ENCODE results near the gene MYO5B. TPM values are rescaled to one million over a fixed set of nuclear protein-coding genes. Genes with fewer than 3 reads are reported as not detected.

The MYO5B gene
- total RNA-seq, 4 donors from 2014 or later = 0.05 to 0.60 (median 0.35) TPM

DNA sequence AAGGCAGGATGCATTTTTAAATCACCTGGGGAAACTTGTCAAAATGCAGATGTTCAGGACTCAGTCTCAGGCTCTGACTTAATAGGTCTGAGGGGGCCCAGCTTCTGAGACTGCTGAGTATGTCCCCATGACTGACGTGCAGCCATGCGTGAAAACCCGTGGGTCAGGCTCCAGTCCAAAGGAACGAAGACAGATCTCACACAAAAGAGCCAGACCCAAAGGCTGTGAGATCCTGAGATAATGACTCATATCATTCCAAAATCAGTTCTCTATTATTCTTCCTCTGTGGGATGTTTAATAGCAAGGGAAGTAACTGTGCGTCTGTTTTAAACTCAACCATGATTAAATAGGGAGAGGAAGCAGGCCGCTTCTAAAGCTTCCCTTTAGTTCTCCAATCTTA, 274.2 kb downstream of the MYO5B start:
- intact Hi-C loops (cut with DNase I; ENCODE audit: low total_unique reads) = no loop called here
- no peak for ATAC-seq
- H3K4me1 ChIP-seq = no peaks in the 10 kb centered on the region
- no peaks in the 10 kb centered on the region for H3K9me3 ChIP-seq
- no peaks in the 10 kb centered on the region for H3K36me3 ChIP-seq
- TF ChIP-seq, protein P1, sequence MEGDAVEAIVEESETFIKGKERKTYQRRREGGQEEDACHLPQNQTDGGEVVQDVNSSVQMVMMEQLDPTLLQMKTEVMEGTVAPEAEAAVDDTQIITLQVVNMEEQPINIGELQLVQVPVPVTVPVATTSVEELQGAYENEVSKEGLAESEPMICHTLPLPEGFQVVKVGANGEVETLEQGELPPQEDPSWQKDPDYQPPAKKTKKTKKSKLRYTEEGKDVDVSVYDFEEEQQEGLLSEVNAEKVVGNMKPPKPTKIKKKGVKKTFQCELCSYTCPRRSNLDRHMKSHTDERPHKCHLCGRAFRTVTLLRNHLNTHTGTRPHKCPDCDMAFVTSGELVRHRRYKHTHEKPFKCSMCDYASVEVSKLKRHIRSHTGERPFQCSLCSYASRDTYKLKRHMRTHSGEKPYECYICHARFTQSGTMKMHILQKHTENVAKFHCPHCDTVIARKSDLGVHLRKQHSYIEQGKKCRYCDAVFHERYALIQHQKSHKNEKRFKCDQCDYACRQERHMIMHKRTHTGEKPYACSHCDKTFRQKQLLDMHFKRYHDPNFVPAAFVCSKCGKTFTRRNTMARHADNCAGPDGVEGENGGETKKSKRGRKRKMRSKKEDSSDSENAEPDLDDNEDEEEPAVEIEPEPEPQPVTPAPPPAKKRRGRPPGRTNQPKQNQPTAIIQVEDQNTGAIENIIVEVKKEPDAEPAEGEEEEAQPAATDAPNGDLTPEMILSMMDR (IDR thresholded peaks at IDR 0.05 in 4 of 5, conservative IDR thresholded peaks at IDR 0.05 in 1 of 5) = no peak
- TF ChIP-seq POLR2A (IDR thresholded peaks at IDR 0.05) = no peak
- H3K27ac ChIP-seq = no peak overlapping the region
- H3K4me3 ChIP-seq = no peak overlapping the region
- peaks cover 0 to 16% (median 4%) of the 10 kb centered on the region in 3 donors for H3K27me3 ChIP-seq
- in situ Hi-C loops (cut with MboI; ENCODE audit: low sequenced_read_pairs in 4 of 4) = no loop called here
- no peak for DNase-seq

GRCh38 chr18:49917742-49918141, 277.2 kb downstream of the MYO5B start:
- no peaks in the 10 kb centered on the region for H3K36me3 ChIP-seq
- in situ Hi-C loops (cut with MboI; ENCODE audit: low sequenced_read_pairs in 4 of 4) (no loop called here), intact Hi-C loops (cut with DNase I; ENCODE audit: low total_unique reads) (no loop called here)
- TF ChIP-seq POLR2A (IDR thresholded peaks at IDR 0.05) = no peak
- TF ChIP-seq, protein P1 (IDR thresholded peaks at IDR 0.05 in 4 of 5, conservative IDR thresholded peaks at IDR 0.05 in 1 of 5) = no peak
- DNase-seq (no peak), ATAC-seq (no peak)
- H3K4me3 ChIP-seq = no peak overlapping the region
- no peak overlapping the region for H3K27ac ChIP-seq
- H3K27me3 ChIP-seq = peaks cover 0 to 16% (median 4%) of the 10 kb centered on the region in 3 donors
- H3K4me1 ChIP-seq = no peaks in the 10 kb centered on the region
- no peaks in the 10 kb centered on the region for H3K9me3 ChIP-seq

GRCh38 chr18:49915352-49915751, 279.6 kb downstream of the MYO5B start:
- intact Hi-C loops (cut with DNase I; ENCODE audit: low total_unique reads) = no loop called here
- in situ Hi-C loops (cut with MboI; ENCODE audit: low sequenced_read_pairs in 4 of 4) = no loop called here

GRCh38 chr18:49913221-49913620, 281.7 kb downstream of the MYO5B start:
- Histone ChIP-seq H3K4me1 (no peaks in the 10 kb centered on the region), H3K36me3 (no peaks in the 10 kb centered on the region), H3K27me3 (peaks cover 0 to 5% (median 0%) of the 10 kb centered on the region in 3 donors), H3K4me3 (no peak overlapping the region), H3K9me3 (no peaks in the 10 kb centered on the region), H3K27ac (no peak overlapping the region)
- in situ Hi-C loops (cut with MboI; ENCODE audit: low sequenced_read_pairs in 4 of 4) (no loop called here), intact Hi-C loops (cut with DNase I; ENCODE audit: low total_unique reads) (no loop called here)
- no peak for ATAC-seq
- DNase-seq = no peak
- TF ChIP-seq, protein P1 (IDR thresholded peaks at IDR 0.05 in 4 of 5, conservative IDR thresholded peaks at IDR 0.05 in 1 of 5) = no peak
- TF ChIP-seq POLR2A (IDR thresholded peaks at IDR 0.05) = no peak

More at GRCh38 chr18:49915352-49915751, 279.6 kb downstream of the MYO5B start:
- DNase-seq (no peak), ATAC-seq (no peak)
- H3K36me3 ChIP-seq = no peaks in the 10 kb centered on the region
- no peaks in the 10 kb centered on the region for H3K9me3 ChIP-seq
- no peaks in the 10 kb centered on the region for H3K4me1 ChIP-seq
- H3K4me3 ChIP-seq = no peak overlapping the region
- peaks cover 0 to 7% (median 4%) of the 10 kb centered on the region in 3 donors for H3K27me3 ChIP-seq
- H3K27ac ChIP-seq = no peak overlapping the region
- no peak for TF ChIP-seq POLR2A (IDR thresholded peaks at IDR 0.05)
- TF ChIP-seq, protein P1 (IDR thresholded peaks at IDR 0.05 in 4 of 5, conservative IDR thresholded peaks at IDR 0.05 in 1 of 5) = no peak

DNA sequence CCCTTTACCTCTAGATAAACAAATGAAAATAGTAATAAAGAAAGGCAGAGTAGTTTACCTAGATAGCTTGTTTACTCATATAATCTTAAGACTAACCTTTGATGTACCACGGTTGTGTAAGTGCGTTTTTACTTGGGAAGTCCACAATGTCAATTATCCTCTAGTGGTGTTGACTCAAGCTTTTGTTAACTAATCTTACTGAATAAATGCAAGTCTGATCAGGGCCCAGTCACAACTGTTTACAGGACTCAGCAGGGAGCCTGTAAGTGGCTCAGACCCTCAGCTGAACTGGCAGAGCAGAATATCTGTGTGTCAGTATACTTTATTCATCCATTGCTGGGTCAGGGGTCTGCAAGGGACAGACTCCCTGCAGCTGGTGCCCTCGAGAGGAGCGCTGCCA, 283.5 kb downstream of the MYO5B start:
- Histone ChIP-seq H3K36me3 (no peaks in the 10 kb centered on the region), H3K27ac (no peak overlapping the region), H3K4me3 (no peak overlapping the region), H3K27me3 (no peaks in the 10 kb centered on the region), H3K4me1 (no peaks in the 10 kb centered on the region), H3K9me3 (no peaks in the 10 kb centered on the region)
- in situ Hi-C loops (cut with MboI; ENCODE audit: low sequenced_read_pairs in 4 of 4) = no loop called here
- no peak for ATAC-seq
- DNase-seq = no peak
- TF ChIP-seq POLR2A (IDR thresholded peaks at IDR 0.05) = no peak
- TF ChIP-seq, protein P1 (IDR thresholded peaks at IDR 0.05 in 4 of 5, conservative IDR thresholded peaks at IDR 0.05 in 1 of 5) = no peak
- intact Hi-C loops (cut with DNase I; ENCODE audit: low total_unique reads) = no loop called here
